ENCODE data around the gene GJA8. TPM values are rescaled to one million over a fixed set of nuclear protein-coding genes. Genes with fewer than 3 reads are reported as not detected.
A peak's percentile ranks its signal among the peaks of the same experiment; 100 is the strongest.
"Not testable (repeated sequence)": the region's sequence is repeated elsewhere in the genome, so short reads cannot be mapped to it uniquely, and the experiment has no call there.

Gene GJA8
- total RNA-seq, 1 experiment from 2014 or later, result not detected

- DNase-seq (ENCODE audit: low read depth), result not testable (repeated sequence)
These were observed 25.1 kb downstream of the GJA8 start for GRCh38 chr1:147927689-147928088.

GRCh38 chr1:147928236-147929132, 25.9 kb downstream of the GJA8 start, which contains the start of gene GPR89B:
GPR89B (plus strand) TSS chr1:147928420; CDS start chr1:147928537, 117 bp downstream.
- peak; percentile 93 for DNase-seq (ENCODE audit: low read depth)

- DNase-seq (ENCODE audit: low read depth), result not testable (repeated sequence)
These were observed 28.5 kb downstream of the GJA8 start for GRCh38 chr1:147931137-147931536.

DNA sequence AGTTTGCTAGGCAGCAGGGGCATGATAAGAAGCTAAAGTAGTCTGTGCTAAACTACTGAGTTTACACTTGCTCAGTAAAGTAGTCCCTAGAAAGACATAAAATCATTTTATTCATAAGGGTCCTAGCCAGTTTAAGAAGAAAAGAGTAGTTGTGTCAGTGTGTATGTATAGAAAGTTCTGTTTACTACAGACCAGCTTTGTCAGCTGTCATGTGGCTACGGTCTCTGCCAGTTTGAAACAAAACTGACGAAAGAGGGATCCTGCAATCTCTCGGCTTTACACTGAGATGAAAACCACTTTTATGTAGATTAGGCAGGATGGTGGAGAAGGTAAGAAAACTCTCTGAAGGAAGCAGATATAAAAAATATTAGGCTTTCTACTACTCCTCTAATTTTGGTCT, 32.7 kb downstream of the GJA8 start:
- DNase-seq (ENCODE audit: low read depth), result not testable (repeated sequence)

GRCh38 chr1:147940456-147940855, 37.9 kb downstream of the GJA8 start:
- DNase-seq (ENCODE audit: low read depth), result not testable (repeated sequence)

DNA sequence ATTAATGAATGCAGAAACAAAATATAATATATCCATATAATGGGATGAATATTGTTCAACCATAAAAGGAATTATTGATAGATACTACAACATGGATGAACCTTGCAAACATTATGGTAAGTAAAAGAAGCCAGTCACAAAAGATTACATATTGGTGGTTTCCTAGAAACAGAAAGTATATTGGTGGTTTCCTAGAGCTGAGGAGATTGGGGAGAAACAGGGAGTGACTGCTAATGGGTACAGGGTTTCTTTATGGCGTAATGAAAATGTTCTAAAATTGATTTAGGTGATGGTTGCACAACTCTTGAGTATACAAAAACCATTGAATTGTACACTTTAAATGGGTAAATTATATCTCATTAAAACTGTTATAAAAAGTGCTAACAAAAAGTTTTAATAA, 40.0 kb downstream of the GJA8 start:
- DNase-seq (ENCODE audit: low read depth), result not testable (repeated sequence)

GRCh38 chr1:147949517-147949916, 46.9 kb downstream of the GJA8 start:
- DNase-seq (ENCODE audit: low read depth), result not testable (repeated sequence)

Other genes starting within 250 kb of the GJA8 start
- 4.5 and 6.9 TPM in 2 replicates for gene ACP6, start 232.3 kb upstream of the GJA8 start, total RNA-seq (2014; rRNA removed; shearing (Covaris generic))
- gene GJA5, start 142.2 kb upstream of the GJA8 start, total RNA-seq (2014; rRNA removed; shearing (Covaris generic)), result not detected in 2 replicates
- 19.4 and 19.9 TPM in 2 replicates for gene GPR89B, start 25.6 kb downstream of the GJA8 start, total RNA-seq (2014; rRNA removed; shearing (Covaris generic))
- 2.6 and 2.8 TPM in 2 replicates for gene NBPF11, start 249.5 kb downstream of the GJA8 start, total RNA-seq (2014; rRNA removed; shearing (Covaris generic))

Measured in Daoy (cell line).